Measurements from ENCODE around the gene OR3A3.
"Not testable (repeated sequence)": the region's sequence is repeated elsewhere in the genome, so short reads cannot be mapped to it uniquely, and the experiment has no call there.

OR3A3 gene

GRCh38 chr17:3412216-3412615 lies 1.0 kb downstream of the OR3A3 start:
- H3K27ac ChIP-seq (ENCODE audit: low read depth, low read length, severe bottlenecking); H3K36me3 ChIP-seq (ENCODE audit: control insufficient read depth, insufficient read depth, low read length); H3K4me3 ChIP-seq (ENCODE audit: extremely low read depth, insufficient read depth, low read length, poor library complexity, severe bottlenecking); H3K9me3 ChIP-seq (ENCODE audit: control insufficient read depth, low read length); H3K4me1 ChIP-seq (ENCODE audit: control insufficient read depth, insufficient read depth, low read length, poor library complexity, severe bottlenecking): not testable (repeated sequence)
- 100% methylated on average over 2 of the region's 16 CpGs; no CpG with 5 or more reads in 1 of the 2 experiments for WGBS, 2 experiments (ENCODE audit: insufficient coverage in 2 of 2)

GRCh38 chr17:3415610-3416009 lies 4.4 kb downstream of the OR3A3 start:
- no peaks in the 10 kb centered on the region for H3K4me1 ChIP-seq (ENCODE audit: control insufficient read depth, insufficient read depth, low read length, poor library complexity, severe bottlenecking)
- WGBS, 2 experiments (ENCODE audit: insufficient coverage in 2 of 2): 100% methylated on average over 1 to 3 of the region's 5 CpGs
- no peaks in the 10 kb centered on the region for H3K36me3 ChIP-seq (ENCODE audit: control insufficient read depth, insufficient read depth, low read length)

GRCh38 chr17:3418222-3418621 lies 7.1 kb downstream of the OR3A3 start:
- H3K27ac ChIP-seq (ENCODE audit: low read depth, low read length, severe bottlenecking): no peak overlapping the region
- no peak overlapping the region for H3K4me3 ChIP-seq (ENCODE audit: extremely low read depth, insufficient read depth, low read length, poor library complexity, severe bottlenecking)
- H3K4me1 ChIP-seq (ENCODE audit: control insufficient read depth, insufficient read depth, low read length, poor library complexity, severe bottlenecking): no peaks in the 10 kb centered on the region
- 28 to 50% methylated on average over 1 to 2 of the region's 2 CpGs for WGBS, 2 experiments (ENCODE audit: insufficient coverage in 2 of 2)
- H3K9me3 ChIP-seq (ENCODE audit: control insufficient read depth, low read length): no peaks in the 10 kb centered on the region
- H3K36me3 ChIP-seq (ENCODE audit: control insufficient read depth, insufficient read depth, low read length): no peaks in the 10 kb centered on the region

More at GRCh38 chr17:3415610-3416009, 4.4 kb downstream of the OR3A3 start:
- no peak overlapping the region for H3K27ac ChIP-seq (ENCODE audit: low read depth, low read length, severe bottlenecking)
- H3K9me3 ChIP-seq (ENCODE audit: control insufficient read depth, low read length): no peaks in the 10 kb centered on the region
- H3K4me3 ChIP-seq (ENCODE audit: extremely low read depth, insufficient read depth, low read length, poor library complexity, severe bottlenecking): no peak overlapping the region

- not testable (repeated sequence) for H3K27ac ChIP-seq (ENCODE audit: low read depth, low read length, severe bottlenecking); H3K36me3 ChIP-seq (ENCODE audit: control insufficient read depth, insufficient read depth, low read length); H3K4me1 ChIP-seq (ENCODE audit: control insufficient read depth, insufficient read depth, low read length, poor library complexity, severe bottlenecking); H3K4me3 ChIP-seq (ENCODE audit: extremely low read depth, insufficient read depth, low read length, poor library complexity, severe bottlenecking); H3K9me3 ChIP-seq (ENCODE audit: control insufficient read depth, low read length)
- 25 to 29% methylated on average over 5 to 6 of the region's 7 CpGs for WGBS, 2 experiments (ENCODE audit: insufficient coverage in 2 of 2)
Observed at GRCh38 chr17:3433215-3433614, 22.0 kb downstream of the OR3A3 start.

GRCh38 chr17:3433741-3434140 lies 22.6 kb downstream of the OR3A3 start, which contains the start of gene OR1E2:
TSS of gene OR1E2 (minus strand) at chr17:3433841. CDS start at chr17:3433841, 0 bp downstream.
- Histone ChIP-seq H3K4me3 (ENCODE audit: extremely low read depth, insufficient read depth, low read length, poor library complexity, severe bottlenecking) (no peak within 1 kb of the TSS), H3K36me3 (ENCODE audit: control insufficient read depth, insufficient read depth, low read length) (no peaks in the 10 kb centered on the region), H3K9me3 (ENCODE audit: control insufficient read depth, low read length) (peaks cover 4% of the 10 kb centered on the region), H3K27ac (ENCODE audit: low read depth, low read length, severe bottlenecking) (no peak within 1 kb of the TSS), H3K4me1 (ENCODE audit: control insufficient read depth, insufficient read depth, low read length, poor library complexity, severe bottlenecking) (no peaks in the 10 kb centered on the region)
- WGBS, 2 experiments (ENCODE audit: insufficient coverage in 2 of 2): 77 to 94% methylated on average over 2 of the region's 3 CpGs

GRCh38 chr17:3438368-3438767 lies 27.2 kb downstream of the OR3A3 start:
- Histone ChIP-seq H3K36me3 (ENCODE audit: control insufficient read depth, insufficient read depth, low read length) (no peaks in the 10 kb centered on the region), H3K9me3 (ENCODE audit: control insufficient read depth, low read length) (no peaks in the 10 kb centered on the region), H3K27ac (ENCODE audit: low read depth, low read length, severe bottlenecking) (no peak overlapping the region), H3K4me3 (ENCODE audit: extremely low read depth, insufficient read depth, low read length, poor library complexity, severe bottlenecking) (no peak overlapping the region), H3K4me1 (ENCODE audit: control insufficient read depth, insufficient read depth, low read length, poor library complexity, severe bottlenecking) (no peaks in the 10 kb centered on the region)
- WGBS, 2 experiments (ENCODE audit: insufficient coverage in 2 of 2): 68 to 75% methylated on average over 1 of the region's 1 CpG

GRCh38 chr17:3440451-3440850 lies 29.3 kb downstream of the OR3A3 start:
- Histone ChIP-seq H3K36me3 (ENCODE audit: control insufficient read depth, insufficient read depth, low read length) (no peaks in the 10 kb centered on the region), H3K27ac (ENCODE audit: low read depth, low read length, severe bottlenecking) (no peak overlapping the region), H3K4me3 (ENCODE audit: extremely low read depth, insufficient read depth, low read length, poor library complexity, severe bottlenecking) (no peak overlapping the region), H3K9me3 (ENCODE audit: control insufficient read depth, low read length) (no peaks in the 10 kb centered on the region), H3K4me1 (ENCODE audit: control insufficient read depth, insufficient read depth, low read length, poor library complexity, severe bottlenecking) (no peaks in the 10 kb centered on the region)
- WGBS, 2 experiments (ENCODE audit: insufficient coverage in 2 of 2): 100% methylated on average over 1 of the region's 2 CpGs; no CpG with 5 or more reads in 1 of the 2 experiments

GRCh38 chr17:3447625-3448024 lies 36.5 kb downstream of the OR3A3 start:
- Histone ChIP-seq H3K4me3 (ENCODE audit: extremely low read depth, insufficient read depth, low read length, poor library complexity, severe bottlenecking) (no peak overlapping the region), H3K36me3 (ENCODE audit: control insufficient read depth, insufficient read depth, low read length) (no peaks in the 10 kb centered on the region), H3K9me3 (ENCODE audit: control insufficient read depth, low read length) (no peaks in the 10 kb centered on the region), H3K27ac (ENCODE audit: low read depth, low read length, severe bottlenecking) (no peak overlapping the region), H3K4me1 (ENCODE audit: control insufficient read depth, insufficient read depth, low read length, poor library complexity, severe bottlenecking) (no peaks in the 10 kb centered on the region)
- WGBS, 2 experiments (ENCODE audit: insufficient coverage in 2 of 2): 17 to 71% methylated on average over 1 of the region's 2 CpGs

- 66 to 85% methylated on average over 2 of the region's 2 CpGs for WGBS, 2 experiments (ENCODE audit: insufficient coverage in 2 of 2)
- no peaks in the 10 kb centered on the region for H3K36me3 ChIP-seq (ENCODE audit: control insufficient read depth, insufficient read depth, low read length)
- no peaks in the 10 kb centered on the region for H3K4me1 ChIP-seq (ENCODE audit: control insufficient read depth, insufficient read depth, low read length, poor library complexity, severe bottlenecking)
Observed at GRCh38 chr17:3448059-3448665, 37.0 kb downstream of the OR3A3 start.

GRCh38 chr17:3466355-3466754 lies 55.2 kb downstream of the OR3A3 start:
- WGBS, 2 experiments (ENCODE audit: insufficient coverage in 2 of 2): no CpG with 5 or more reads among the region's 1 CpG
- H3K9me3 ChIP-seq (ENCODE audit: control insufficient read depth, low read length); H3K4me1 ChIP-seq (ENCODE audit: control insufficient read depth, insufficient read depth, low read length, poor library complexity, severe bottlenecking); H3K36me3 ChIP-seq (ENCODE audit: control insufficient read depth, insufficient read depth, low read length); H3K4me3 ChIP-seq (ENCODE audit: extremely low read depth, insufficient read depth, low read length, poor library complexity, severe bottlenecking); H3K27ac ChIP-seq (ENCODE audit: low read depth, low read length, severe bottlenecking): not testable (repeated sequence)

More at GRCh38 chr17:3448059-3448665, 37.0 kb downstream of the OR3A3 start:
- no peaks in the 10 kb centered on the region for H3K9me3 ChIP-seq (ENCODE audit: control insufficient read depth, low read length)
- H3K4me3 ChIP-seq (ENCODE audit: extremely low read depth, insufficient read depth, low read length, poor library complexity, severe bottlenecking): no peak overlapping the region
- H3K27ac ChIP-seq (ENCODE audit: low read depth, low read length, severe bottlenecking): no peak overlapping the region

GRCh38 chr17:3469529-3469928 lies 58.4 kb downstream of the OR3A3 start:
- Histone ChIP-seq H3K4me3 (ENCODE audit: extremely low read depth, insufficient read depth, low read length, poor library complexity, severe bottlenecking) (no peak overlapping the region), H3K36me3 (ENCODE audit: control insufficient read depth, insufficient read depth, low read length) (no peaks in the 10 kb centered on the region), H3K4me1 (ENCODE audit: control insufficient read depth, insufficient read depth, low read length, poor library complexity, severe bottlenecking) (no peaks in the 10 kb centered on the region), H3K9me3 (ENCODE audit: control insufficient read depth, low read length) (no peaks in the 10 kb centered on the region), H3K27ac (ENCODE audit: low read depth, low read length, severe bottlenecking) (no peak overlapping the region)
- whole genome bisulfite sequencing, 2 experiments (ENCODE audit: insufficient coverage in 2 of 2): 60% methylated on average over 3 of the region's 5 CpGs; no CpG with 5 or more reads in 1 of the 2 experiments
